Hepatocyte (in vitro differentiated cells): ENCODE results near the gene TUBA3E. TPM values are rescaled to one million over a fixed set of nuclear protein-coding genes. Genes with fewer than 3 reads are reported as not detected.

Experiments
- DNase-seq: peaks from one replicate; pipeline ENCODE4 v3.0.0-alpha.2; 2016; ENCODE audit warnings: low spot score
- H2AFZ ChIP-seq: fragments of 200-600 bp; sonication (generic); 2 replicates; pipeline ENCODE4 v1.6.0; 2016; ENCODE audit warnings: antibody characterized with exemption, mild to moderate bottlenecking
- H3K27ac ChIP-seq: fragments of 200-600 bp; sonication (generic); 2 replicates; pipeline ENCODE4 v1.5.1; 2016; ENCODE audit warnings: mild to moderate bottlenecking
- H3K27me3 ChIP-seq: fragments of 200-600 bp; sonication (generic); 2 replicates; pipeline ENCODE4 v1.6.1; 2016
- H3K36me3 ChIP-seq: fragments of 200-600 bp; sonication (generic); replicated peaks from 2 replicates; pipeline ENCODE4 v1.5.1; 2016; ENCODE audit warnings: low read depth; ENCODE audit not compliant: insufficient read depth
- H3K4me1 ChIP-seq: fragments of 200-600 bp; sonication (generic); 2 replicates; pipeline ENCODE4 v1.5.1; 2016; ENCODE audit warnings: mild to moderate bottlenecking, moderate library complexity; ENCODE audit not compliant: insufficient read depth
- H3K4me2 ChIP-seq: fragments of 200-600 bp; sonication (generic); 2 replicates; pipeline ENCODE4 v1.6.0; 2016
- H3K4me3 ChIP-seq: fragments of 200-600 bp; sonication (generic); 2 replicates; pipeline ENCODE4 v1.5.1; 2016; ENCODE audit warnings: mild to moderate bottlenecking
- H3K79me2 ChIP-seq: fragments of 200-600 bp; sonication (generic); 2 replicates; pipeline ENCODE4 v1.6.0; 2017; ENCODE audit warnings: mild to moderate bottlenecking
- H3K9me2 ChIP-seq: fragments of 200-600 bp; sonication (generic); replicated peaks from 2 replicates; pipeline ENCODE4 v1.6.0; 2017; ENCODE audit warnings: mild to moderate bottlenecking; ENCODE audit not compliant: insufficient read depth
- H3K9me3 ChIP-seq: fragments of 200-600 bp; sonication (generic); 2 replicates; pipeline ENCODE4 v1.5.1; 2016; ENCODE audit warnings: low read depth, mild to moderate bottlenecking
- H4K20me1 ChIP-seq: fragments of 200-600 bp; sonication (generic); 2 replicates; pipeline ENCODE4 v1.6.0; 2016; ENCODE audit warnings: mild to moderate bottlenecking; ENCODE audit not compliant: insufficient read depth, poor library complexity, severe bottlenecking
- EZH2 ChIP-seq: fragments of 200-600 bp; sonication (generic); IDR thresholded peaks from 2 replicates; pipeline ENCODE4 v1.6.1; 2016; ENCODE audit warnings: antibody characterized with exemption, mild to moderate bottlenecking, borderline replicate concordance
- EZH2phosphoT487 ChIP-seq: fragments of 200-600 bp; sonication (generic); IDR thresholded peaks from one replicate; pipeline ENCODE4 v1.6.1; 2018; ENCODE audit warnings: antibody characterized with exemption, mild to moderate bottlenecking, low read depth, moderate library complexity; ENCODE audit not compliant: unreplicated experiment, severe bottlenecking
- WGBS: methylation state at CpG from one replicate; pipeline ENCODE4 v1.1.6; 2016; ENCODE audit warnings: low lambda C conversion rate; ENCODE audit errors: missing lambda C conversion rate; 5-methylcytosine and 5-hydroxymethylcytosine counted together
- polyA plus RNA-seq: library from polyadenylated mRNA; unstranded; fragments of >200 nt; fragmentation: Nextera tagmentation; extraction: Ambion mirVana; gene quantifications from 2 replicates; pipeline ENCODE4 v1.2.1, GENCODE V29; 2016
- total RNA-seq: library from RNA; depleted of rRNA; stranded (reverse); fragments of >200 nt; gene quantifications from 2 replicates; pipeline ENCODE4 v1.2.3, GENCODE V29; 2014
- TF ChIP-seq, protein P1 (sequence below): fragments of 200-600 bp; sonication (generic); IDR thresholded peaks from 2 replicates; pipeline ENCODE4 v1.5.1; 2016; ENCODE audit warnings: antibody characterized with exemption, mild to moderate bottlenecking; ENCODE audit not compliant: poor library complexity

TUBA3E gene
- total RNA-seq (18.1 and 18.5 TPM in 2 replicates), polyA plus RNA-seq (31.8 and 32.0 TPM in 2 replicates)

- no peak for DNase-seq
- no peak within 1 kb of the TSS for H3K27ac ChIP-seq
- H3K4me3 ChIP-seq: no peak within 1 kb of the TSS
- no peaks in the 10 kb centered on the region for H3K4me1 ChIP-seq
- H4K20me1 ChIP-seq: no peaks in the 10 kb centered on the region
- H3K9me3 ChIP-seq: no peaks in the 10 kb centered on the region
- H3K9me2 ChIP-seq: no peaks in the 10 kb centered on the region
- no peaks in the 10 kb centered on the region for H3K27me3 ChIP-seq
- H3K79me2 ChIP-seq: no peaks in the 10 kb centered on the region
- WGBS: 97% methylated on average over 17 of the region's 26 CpGs
- H3K36me3 ChIP-seq: no peaks in the 10 kb centered on the region
- H2AFZ ChIP-seq: no peak within 1 kb of the TSS
- H3K4me2 ChIP-seq: no peak within 1 kb of the TSS
- TF ChIP-seq EZH2phosphoT487 (no peak), EZH2 (no peak)
- TF ChIP-seq, protein P1, sequence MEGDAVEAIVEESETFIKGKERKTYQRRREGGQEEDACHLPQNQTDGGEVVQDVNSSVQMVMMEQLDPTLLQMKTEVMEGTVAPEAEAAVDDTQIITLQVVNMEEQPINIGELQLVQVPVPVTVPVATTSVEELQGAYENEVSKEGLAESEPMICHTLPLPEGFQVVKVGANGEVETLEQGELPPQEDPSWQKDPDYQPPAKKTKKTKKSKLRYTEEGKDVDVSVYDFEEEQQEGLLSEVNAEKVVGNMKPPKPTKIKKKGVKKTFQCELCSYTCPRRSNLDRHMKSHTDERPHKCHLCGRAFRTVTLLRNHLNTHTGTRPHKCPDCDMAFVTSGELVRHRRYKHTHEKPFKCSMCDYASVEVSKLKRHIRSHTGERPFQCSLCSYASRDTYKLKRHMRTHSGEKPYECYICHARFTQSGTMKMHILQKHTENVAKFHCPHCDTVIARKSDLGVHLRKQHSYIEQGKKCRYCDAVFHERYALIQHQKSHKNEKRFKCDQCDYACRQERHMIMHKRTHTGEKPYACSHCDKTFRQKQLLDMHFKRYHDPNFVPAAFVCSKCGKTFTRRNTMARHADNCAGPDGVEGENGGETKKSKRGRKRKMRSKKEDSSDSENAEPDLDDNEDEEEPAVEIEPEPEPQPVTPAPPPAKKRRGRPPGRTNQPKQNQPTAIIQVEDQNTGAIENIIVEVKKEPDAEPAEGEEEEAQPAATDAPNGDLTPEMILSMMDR: no peak
Observed at GRCh38 chr2:130198343-130198742, at the start of gene TUBA3E. Gene TUBA3E, minus strand, starts transcription at chr2:130198439. Its CDS starts 79 bp downstream, at chr2:130198360.

DNA sequence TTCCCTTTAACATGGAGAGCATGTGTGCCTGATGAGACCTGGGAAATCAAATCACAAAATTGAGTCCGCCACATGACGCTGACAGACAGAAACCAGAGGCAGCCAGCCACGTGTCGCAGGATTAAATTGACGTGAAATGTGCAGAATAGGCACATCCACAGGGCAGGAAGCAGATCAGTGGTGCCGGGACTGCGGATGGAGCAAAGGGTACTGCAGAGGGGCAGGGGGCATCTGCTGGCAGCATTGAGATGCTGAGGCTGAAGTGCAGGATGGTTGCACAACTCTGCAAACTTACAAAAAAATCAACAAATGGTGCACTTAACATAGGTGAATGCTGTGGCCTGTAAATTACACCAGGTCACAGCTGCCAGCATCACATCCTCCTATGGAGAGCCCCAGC is 48.2 kb upstream of the TUBA3E start:
- TF ChIP-seq EZH2phosphoT487 (no peak), EZH2 (no peak)
- TF ChIP-seq, protein P1: no peak
- H3K4me2 ChIP-seq: no peak overlapping the region
- no peaks in the 10 kb centered on the region for H3K79me2 ChIP-seq

GRCh38 chr2:130245976-130246375 is 47.7 kb upstream of the TUBA3E start:
- no peaks in the 10 kb centered on the region for H3K4me1 ChIP-seq
- no peaks in the 10 kb centered on the region for H4K20me1 ChIP-seq
- WGBS: 75% methylated on average over 3 of the region's 3 CpGs
- H3K9me3 ChIP-seq: no peaks in the 10 kb centered on the region
- no peak overlapping the region for H3K4me2 ChIP-seq
- no peak overlapping the region for H3K4me3 ChIP-seq
- no peak overlapping the region for H3K27ac ChIP-seq
- TF ChIP-seq, protein P1: no peak
- TF ChIP-seq EZH2phosphoT487 (no peak), EZH2 (no peak)
- no peaks in the 10 kb centered on the region for H3K27me3 ChIP-seq
- no peaks in the 10 kb centered on the region for H3K9me2 ChIP-seq
- no peaks in the 10 kb centered on the region for H3K36me3 ChIP-seq
- no peak overlapping the region for H2AFZ ChIP-seq
- no peak for DNase-seq
- no peaks in the 10 kb centered on the region for H3K79me2 ChIP-seq

More for the DNA sequence above, 48.2 kb upstream of the TUBA3E start:
- Histone ChIP-seq H2AFZ (no peak overlapping the region), H3K27ac (no peak overlapping the region), H3K4me1 (no peaks in the 10 kb centered on the region), H4K20me1 (no peaks in the 10 kb centered on the region), H3K9me2 (no peaks in the 10 kb centered on the region), H3K9me3 (no peaks in the 10 kb centered on the region), H3K27me3 (no peaks in the 10 kb centered on the region), H3K36me3 (no peaks in the 10 kb centered on the region), H3K4me3 (no peak overlapping the region)
- 56% methylated on average over 7 of the region's 7 CpGs for WGBS
- DNase-seq: no peak

- H3K4me3 ChIP-seq: no peak overlapping the region
- no peaks in the 10 kb centered on the region for H4K20me1 ChIP-seq
- TF ChIP-seq, protein P1: no peak
- no peak for TF ChIP-seq EZH2
- no peak for TF ChIP-seq EZH2phosphoT487
- no peak overlapping the region for H3K27ac ChIP-seq
- no peaks in the 10 kb centered on the region for H3K4me1 ChIP-seq
- no peaks in the 10 kb centered on the region for H3K9me3 ChIP-seq
- no peak overlapping the region for H3K4me2 ChIP-seq
- no peak for DNase-seq
- H2AFZ ChIP-seq: no peak overlapping the region
- no peaks in the 10 kb centered on the region for H3K27me3 ChIP-seq
- no peaks in the 10 kb centered on the region for H3K9me2 ChIP-seq
- 96% methylated on average over 2 of the region's 2 CpGs for WGBS
- no peaks in the 10 kb centered on the region for H3K79me2 ChIP-seq
- H3K36me3 ChIP-seq: no peaks in the 10 kb centered on the region
Observed at GRCh38 chr2:130243359-130243758, 45.1 kb upstream of the TUBA3E start.
